HG03575 (cell line): ENCODE measurements around the gene MORF4L1.
"Not testable (repeated sequence)": the region's sequence is repeated elsewhere in the genome, so short reads cannot be mapped to it uniquely, and the experiment has no call there.

Experiments
- ATAC-seq: cut with Tn5 transposase; IDR thresholded peaks from one replicate; pipeline ENCODE4 v1.9.1; 2021; ENCODE audit not compliant: unreplicated experiment, insufficient number of reproducible peaks, low FRiP score; ENCODE audit errors: extremely low read depth

The MORF4L1 gene

DNA sequence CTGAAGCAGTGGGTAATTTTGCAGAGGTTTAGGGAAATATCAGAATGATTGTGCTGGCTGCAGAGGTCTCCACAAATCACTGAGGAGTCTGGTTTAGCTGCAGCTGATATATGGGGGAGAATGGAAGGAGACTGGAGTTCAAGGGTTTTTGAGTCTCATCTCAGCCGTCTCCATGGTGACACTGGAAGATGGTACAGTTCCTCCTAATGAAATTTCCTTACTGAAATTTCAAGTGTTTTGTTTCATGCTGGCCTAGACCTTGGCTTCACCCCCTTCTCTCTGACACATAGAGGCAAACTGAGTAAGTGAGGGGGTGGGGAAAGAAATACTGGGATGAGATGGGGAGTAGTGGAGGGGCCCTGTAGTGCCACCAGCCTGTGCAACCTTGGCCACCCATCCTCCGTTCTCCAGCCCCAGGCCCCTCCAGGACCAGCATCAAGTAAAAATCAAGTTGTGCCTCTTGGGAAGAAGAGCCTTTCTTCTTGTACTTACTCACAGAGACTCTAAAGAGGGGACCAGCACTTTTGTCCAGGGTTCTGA, 17.8 kb upstream of the MORF4L1 start:
- ATAC-seq = no peak

DNA sequence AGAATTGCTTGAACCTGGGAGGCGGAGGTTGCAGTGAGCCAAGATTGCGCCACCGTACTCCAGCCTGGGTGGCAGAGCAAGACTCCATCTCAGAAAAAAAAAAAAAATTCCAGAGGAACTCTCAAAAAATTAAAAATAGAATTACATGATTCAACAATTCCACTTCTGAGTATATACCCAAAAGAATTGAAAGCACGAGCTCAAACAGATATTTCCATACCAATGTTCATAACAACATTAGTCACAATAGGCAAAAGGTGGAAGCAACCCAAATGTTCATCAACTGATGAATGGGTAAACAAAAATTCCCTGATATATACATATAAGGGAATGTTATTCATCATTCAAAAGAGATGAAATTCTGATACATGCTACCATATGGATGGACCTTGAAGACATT, 16.9 kb upstream of the MORF4L1 start:
- ATAC-seq = no peak

DNA sequence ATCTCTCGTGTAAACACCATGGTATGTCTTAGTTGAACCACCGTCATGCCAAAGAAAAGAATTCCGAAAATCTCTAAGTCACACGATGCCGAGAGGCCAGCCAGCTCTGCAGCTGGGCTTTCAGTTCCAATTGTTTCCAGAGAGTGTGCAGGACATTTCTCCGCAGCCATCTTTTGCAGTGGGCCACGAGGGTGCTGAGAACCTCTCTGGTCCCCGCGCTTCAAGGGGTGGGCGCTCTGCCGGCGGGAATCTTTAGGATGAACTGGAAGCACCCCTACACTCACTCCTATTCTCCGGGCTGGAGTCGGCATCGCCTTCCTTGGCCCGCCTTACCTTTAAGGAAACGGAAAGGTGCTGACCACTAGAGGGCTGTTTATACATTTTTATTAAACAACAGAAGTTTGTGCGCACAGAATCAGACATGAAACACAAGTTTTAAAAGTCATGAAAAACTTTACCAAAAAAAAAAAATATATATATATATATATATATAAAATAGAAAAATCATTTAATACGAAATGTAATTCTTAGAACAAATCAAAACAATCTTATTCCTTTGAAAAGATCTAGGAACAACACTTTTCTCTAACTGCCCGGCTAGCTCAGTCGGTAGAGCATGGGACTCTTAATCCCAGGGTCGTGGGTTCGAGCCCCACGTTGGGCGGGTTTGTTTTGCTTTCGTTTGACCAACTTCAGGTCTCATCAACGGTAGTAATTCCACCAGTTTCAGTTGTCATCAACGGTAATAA, 12.5 kb upstream of the MORF4L1 start:
- ATAC-seq = no peak

DNA sequence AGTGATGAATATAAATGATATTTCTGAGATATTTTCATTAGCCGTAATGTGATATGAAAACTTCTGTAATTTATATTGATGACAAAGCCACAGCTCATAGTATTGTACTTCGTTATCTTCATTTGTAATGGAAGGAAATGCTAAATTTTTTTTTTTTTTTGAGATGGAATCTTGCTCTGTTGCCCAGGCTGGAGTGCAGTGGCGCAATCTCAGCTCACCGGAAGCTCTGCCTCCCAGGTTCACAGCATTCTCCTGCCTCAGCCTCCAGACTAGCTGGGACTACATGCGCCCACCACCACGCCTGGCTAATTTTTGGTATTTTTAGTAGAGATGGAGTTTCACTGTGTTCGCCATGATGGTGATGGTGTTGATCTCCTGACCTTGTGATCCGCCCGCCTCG, 7.1 kb upstream of the MORF4L1 start:
- not testable (repeated sequence) for ATAC-seq

DNA sequence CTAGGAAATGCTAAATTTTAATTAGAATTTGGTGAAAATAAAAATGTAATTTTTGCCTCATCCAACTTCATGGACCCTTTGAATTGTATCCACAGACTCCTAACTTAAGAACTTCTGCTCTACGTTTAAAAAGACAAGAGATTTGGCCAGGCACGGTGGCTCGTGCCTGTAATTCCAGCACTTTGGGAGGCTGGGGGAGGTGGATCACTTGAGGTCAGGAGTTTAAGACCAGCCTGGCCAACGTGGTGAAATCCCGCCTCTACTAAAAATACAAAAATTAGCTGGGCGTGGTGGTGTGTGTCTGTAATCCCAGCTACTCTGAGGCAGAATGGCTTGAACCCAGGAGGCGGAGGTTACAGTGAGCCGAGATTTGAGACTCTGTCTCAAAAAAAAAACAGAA, 6.7 kb upstream of the MORF4L1 start:
- not testable (repeated sequence) for ATAC-seq

DNA sequence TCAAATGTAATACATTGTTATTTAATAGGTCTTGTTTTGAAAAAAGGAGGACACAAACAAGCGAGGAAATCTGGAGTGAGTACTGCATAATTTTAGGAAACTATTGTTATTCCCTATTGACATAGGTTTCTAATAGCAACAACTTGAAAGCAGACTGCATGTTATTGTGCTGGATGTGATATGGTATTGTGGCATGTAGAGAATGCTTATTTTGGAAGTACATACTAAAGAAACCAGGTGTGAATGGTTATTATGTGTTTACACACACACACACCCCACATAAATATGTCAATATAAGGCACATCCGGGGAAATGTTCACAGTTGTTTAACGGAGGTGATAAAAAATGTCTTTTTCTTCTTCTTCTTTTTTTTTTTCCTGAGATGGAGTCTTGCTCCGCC, 5.9 kb upstream of the MORF4L1 start:
- no peak for ATAC-seq

DNA sequence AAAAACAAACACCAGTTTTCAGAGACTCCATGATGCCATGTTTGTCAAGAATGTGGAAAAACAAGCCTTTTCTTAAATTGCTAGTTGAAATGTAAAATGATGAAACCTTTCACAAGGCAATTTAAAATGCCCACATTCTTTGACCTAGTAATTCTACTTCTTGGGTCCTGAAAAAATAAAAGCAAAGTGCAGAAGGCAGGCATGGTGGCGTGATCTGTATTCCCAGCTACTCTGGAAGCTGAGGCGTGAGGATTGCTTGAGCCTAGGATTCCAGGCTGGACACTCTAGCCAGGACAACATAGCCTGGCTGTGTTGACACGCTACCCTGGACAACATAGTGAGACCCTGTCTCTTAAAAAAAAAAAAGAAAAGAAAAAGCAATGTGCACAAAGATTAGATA, 4.3 kb upstream of the MORF4L1 start:
- ATAC-seq = no peak

DNA sequence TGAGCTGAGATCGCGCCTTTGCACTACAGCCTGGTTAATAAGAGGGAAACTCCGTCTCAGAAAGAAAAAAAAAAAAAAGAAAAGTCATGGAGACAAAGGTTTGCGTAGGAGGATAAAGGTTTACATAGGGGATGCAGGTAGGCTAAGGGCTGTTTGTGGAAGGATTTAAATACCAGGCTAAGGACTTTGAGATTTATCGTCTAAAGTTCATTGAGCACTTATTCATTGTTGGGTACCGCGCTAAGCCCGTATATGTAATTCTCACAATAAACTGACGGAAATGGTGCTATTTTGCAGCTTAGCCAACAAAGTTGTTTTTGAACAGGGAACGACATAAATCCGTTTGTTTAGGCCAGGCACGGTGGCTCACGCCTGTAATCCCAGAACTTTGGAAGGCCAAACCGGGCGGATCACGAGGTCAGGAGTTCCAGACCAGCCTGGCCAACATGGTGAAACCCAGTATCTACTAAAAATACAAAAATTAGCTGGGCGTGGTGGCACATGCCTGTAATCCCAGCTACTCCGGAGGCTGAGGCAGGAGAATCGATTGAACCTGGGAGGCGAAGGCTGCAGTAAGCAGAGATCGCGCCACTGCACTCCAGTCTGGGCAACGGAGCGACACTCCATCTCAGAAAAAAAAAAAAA, 1.1 kb upstream of the MORF4L1 start:
- ATAC-seq = not testable (repeated sequence)

DNA sequence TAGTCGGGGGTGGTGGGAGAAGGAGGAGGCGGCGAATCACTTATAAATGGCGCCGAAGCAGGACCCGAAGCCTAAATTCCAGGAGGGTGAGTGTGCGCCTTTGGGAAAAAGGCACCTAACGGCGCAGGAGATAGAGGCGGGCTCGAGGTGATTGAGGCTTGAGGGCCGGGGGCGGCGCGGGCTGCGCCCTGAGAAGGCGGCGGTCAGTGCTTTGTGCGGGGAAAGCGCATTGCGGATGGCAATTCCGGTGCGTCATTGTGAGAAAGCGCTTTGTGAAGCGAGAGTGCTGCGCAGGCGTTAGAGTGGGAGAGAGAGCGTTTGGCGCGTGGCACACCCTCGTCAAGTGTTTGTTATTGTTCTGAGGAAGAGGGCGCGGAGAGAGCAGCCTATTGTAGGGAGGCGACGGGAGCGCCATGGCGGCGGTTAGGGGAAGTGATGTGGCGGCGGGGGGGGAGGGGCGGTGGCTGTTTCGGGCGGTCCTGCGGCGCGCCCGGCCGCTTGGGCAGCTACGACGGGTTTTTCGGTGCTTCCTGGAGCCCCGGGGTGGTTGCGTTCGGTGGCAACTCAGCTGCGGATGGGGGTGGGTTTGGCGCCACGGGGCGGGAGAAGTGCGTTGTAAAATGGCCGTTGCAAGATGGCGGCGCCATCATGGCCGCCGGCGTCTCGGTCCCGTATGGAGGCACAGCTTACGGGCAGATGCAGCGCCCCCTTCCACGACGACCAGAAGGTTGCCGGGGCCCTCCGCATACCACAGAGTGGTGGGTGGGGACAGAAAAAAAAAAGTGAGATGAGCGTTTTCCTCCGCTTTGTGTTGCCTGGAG, 492 bp downstream of the MORF4L1 start:
- no peak for ATAC-seq

DNA sequence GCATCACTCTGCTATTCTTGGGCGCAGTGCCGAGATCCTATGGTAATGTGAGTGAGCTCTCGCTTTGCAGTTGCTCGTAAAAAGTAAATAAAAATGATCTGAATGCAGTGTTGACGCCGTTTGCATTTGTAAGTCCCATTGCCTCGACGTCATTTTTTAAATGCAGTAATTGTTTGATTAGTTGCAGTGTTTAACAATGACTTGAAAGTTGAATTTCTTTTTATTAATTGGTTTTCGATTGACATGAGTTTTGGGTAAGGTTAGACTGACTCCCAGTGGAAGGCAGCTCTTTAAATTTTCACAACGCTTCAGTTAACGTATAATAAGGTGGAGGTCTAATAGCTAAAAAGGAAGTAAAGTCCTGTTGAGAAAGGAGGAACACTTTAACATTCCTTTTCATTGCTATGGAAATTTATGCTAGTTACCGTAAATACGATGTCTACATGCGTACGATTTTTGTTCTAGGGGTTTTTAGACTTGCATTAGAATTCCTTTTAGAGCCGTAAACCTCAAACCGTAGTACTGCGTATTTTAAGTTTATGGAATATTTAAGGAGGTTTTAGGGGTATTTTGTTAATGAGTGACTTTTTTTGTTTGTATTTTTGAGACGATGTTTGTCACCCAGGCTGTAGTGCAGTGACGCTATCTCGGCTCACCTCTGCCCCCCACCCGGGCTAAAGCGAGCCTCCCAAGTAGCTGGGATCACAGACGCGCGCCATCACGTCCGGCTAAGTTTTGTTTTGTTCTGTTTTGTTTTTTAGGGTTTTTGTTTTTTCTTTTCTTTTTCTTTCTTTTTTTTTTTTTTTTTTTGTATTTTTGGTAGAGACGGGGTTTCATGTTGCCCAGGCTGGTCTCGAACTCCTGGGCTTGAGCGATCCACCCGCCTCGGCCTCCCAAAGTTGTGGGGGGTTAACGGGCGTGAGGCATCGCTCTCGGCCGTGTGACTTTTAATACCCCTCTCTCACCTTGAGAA, 1.4 kb downstream of the MORF4L1 start:
- ATAC-seq = no peak

DNA sequence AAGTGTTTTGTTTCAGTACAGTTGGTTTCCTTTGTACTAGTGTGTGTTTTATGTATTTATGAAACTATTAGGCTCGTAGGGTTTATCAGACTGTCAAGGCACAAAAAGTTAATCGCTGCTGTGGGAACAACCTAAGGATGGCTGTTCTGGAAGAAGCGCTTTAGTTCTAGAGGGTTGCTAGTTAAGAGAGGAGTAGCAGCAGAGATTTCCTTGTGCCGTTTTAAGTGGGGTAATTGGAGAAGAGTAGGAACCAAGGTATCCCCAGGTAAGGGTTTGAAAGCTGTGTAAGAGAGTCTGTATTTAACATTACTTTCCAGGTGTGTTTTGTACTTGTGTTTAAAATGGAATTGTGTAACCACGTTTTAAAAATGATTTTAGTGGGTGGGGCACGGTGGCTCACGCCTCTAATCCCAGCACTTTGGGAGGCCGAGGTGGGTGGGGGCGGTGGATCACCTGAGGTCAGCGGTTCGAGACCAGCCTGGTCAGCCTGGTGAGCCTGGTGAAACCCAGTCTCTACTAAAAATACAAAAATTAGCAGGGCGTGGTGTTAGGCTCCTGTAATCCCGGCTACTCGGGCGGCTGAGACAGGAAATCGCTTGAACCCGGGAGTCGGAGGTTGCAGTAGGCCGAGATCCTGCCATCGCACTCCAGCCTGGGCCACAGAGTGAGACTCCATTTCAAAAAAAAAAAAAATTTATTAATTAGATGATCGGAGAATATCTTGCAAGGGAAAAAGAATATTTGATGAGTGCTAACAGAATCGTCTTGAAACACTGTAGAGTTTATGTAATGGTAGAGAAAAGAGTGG, 2.6 kb downstream of the MORF4L1 start:
- ATAC-seq = no peak

DNA sequence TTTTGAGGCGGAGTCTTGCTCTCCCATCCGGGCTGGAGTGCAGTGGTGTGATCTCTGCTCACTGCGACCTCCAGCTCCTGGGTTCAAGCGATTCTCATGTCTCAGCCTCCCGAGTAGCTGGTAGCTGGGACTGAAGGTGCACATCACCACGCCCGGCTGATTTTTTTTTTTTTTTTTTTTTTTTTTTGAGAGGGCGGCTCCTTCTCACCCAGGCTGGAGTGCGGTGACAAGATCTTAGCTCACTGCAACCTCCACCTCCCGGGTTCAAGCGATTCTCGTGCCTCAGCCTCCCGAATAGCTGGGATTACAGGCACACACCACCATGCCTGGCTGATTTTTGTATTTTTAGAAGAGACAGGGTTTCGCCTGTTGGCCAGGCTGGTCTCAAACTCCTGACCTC, 4.3 kb downstream of the MORF4L1 start:
- ATAC-seq = not testable (repeated sequence)

DNA sequence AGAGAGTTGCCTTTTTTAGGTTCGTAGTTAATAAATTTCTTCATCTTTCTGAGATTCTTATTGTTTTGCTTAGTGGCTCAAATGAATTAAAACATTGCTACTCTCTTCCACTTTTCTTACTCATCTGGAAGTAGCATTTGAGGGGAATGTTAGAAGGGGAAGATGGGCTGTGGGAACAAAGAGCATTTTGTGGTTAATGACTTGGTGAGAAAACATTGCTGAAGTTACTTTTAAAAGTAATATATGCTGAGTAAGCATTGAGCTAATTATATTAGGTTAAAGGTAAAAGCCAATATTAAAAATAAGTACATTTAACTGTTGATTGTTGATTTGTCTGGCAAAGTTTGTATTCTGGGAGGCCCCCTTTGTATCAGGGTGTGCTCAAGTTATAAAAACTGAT, 5.7 kb downstream of the MORF4L1 start:
- no peak for ATAC-seq

DNA sequence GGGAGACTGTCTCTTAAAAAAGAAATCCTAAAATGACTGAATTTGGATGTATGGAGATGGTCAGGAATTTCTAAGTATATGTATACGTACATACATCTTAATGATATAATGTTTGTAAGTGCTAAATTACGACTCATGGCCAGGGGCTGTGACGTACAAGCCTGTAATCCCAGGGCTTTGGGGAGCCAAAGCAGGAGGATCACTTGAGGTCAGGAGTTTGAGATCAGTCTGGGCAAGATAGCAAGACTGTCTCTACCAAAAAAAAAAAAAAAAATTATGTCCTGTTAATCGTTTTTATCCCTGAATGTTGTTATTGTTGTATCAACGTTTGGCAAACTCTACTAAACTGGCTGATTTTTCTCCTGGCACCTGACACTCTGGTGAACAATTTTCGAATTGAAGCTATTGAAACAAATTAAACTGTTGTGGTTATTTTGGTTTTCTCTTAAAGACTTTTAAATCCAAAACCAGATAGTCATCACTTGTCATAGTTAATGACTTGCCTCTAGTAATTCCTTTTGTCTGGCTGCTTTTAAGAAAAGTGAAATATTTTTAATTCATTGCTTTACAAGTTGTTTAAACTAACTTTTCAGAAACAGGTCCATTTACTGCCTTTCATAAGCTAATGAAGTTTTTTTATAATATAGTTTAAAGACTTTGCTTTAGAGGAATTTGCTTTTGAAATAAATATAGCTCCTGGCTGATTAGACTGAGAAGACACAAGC, 7.0 kb downstream of the MORF4L1 start:
- ATAC-seq = no peak

DNA sequence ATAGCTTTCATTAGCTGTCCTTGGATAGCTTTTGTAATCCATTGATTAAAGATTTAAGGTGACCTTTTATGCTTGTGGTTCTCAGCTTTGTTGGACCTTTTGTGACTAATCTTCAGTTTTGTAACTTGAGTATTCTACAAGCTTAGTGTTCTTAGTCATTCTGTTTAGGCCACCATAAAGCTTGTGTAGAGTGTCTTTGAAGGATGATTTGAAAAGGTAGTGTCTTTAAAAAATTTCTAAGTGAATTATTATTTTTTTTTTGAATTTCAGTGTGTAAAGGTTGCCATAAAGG, 7.5 kb downstream of the MORF4L1 start:
- no peak for ATAC-seq

DNA sequence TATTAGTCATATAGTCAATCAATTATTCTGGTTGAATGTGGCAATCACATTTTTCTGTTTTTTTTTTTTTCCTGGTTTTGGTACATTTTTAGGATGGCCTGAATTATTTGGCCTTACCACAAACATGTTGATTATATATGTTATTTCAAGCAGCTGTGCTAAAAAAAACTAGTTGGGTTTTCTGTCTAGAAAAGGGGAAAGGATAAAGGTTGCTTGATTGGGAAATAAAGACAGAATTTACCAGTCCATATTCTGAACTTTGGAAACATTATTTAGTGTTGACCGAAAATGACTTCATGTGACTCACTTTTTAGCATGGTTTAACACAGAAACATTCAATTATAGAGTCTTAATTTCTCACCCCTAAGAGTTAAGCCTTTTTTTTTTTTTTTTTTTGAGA, 8.1 kb downstream of the MORF4L1 start:
- ATAC-seq = no peak

DNA sequence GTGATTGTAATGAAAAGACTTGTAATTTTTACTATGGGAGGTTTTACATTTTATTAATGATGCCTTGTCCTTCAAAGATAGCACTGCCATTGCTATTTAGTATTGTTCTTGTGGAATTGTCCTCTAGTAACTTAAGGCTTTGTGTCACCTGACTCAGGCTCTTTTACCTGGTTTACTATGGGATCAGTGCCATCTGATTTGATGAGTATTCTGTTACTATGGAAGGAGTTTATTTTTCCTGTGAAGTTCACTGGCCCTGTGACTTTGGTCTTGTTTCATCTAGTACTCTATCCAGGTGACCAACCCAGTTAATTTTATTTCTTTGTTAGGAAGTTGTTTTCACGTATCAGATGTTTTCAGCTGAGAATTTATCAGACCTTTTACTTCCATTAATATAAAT, 9.0 kb downstream of the MORF4L1 start:
- no peak for ATAC-seq

DNA sequence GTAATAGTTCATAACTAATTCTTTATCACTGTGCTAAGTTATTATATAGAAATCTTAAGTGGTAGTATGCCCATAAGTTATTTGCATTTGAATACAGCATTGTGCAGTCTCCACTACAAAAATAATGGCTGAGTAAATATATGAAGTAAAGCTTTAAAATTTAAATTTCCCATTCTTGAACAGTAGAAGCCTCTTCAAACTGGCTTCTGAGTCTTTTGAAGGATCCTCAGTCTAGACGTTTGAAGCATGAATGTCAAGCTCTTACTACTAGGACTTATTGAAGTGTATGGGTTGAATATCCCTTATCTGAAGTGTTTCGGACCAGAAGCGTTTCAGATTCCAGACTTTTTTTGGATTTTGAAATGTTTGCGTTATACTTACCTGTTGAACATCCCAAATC, 16.3 kb downstream of the MORF4L1 start:
- ATAC-seq = no peak
